KMS-11 (cell line): Measurements from ENCODE around the gene STX1B.

Experiments
- H2AFZ ChIP-seq: fragments of 200-600 bp; sonication (generic); 2 replicates; pipeline ENCODE4 v1.6.1; 2016; ENCODE audit warnings: antibody characterized with exemption, mixed run types, low read depth
- H3K27ac ChIP-seq: fragments of 200-600 bp; sonication (generic); 2 replicates; pipeline ENCODE4 v1.6.1; 2016; ENCODE audit warnings: mild to moderate bottlenecking, mixed run types
- H3K27me3 ChIP-seq: fragments of 200-600 bp; sonication (generic); 2 replicates; pipeline ENCODE4 v1.6.1; 2017; ENCODE audit warnings: mild to moderate bottlenecking, low read depth, mixed run types, moderate library complexity; ENCODE audit not compliant: insufficient read depth
- H3K36me3 ChIP-seq: fragments of 200-600 bp; sonication (generic); 2 replicates; pipeline ENCODE4 v1.6.1; 2017; ENCODE audit warnings: mild to moderate bottlenecking, mixed run types; ENCODE audit not compliant: insufficient read depth
- H3K4me1 ChIP-seq: fragments of 200-600 bp; sonication (generic); 2 replicates; pipeline ENCODE4 v1.6.1; 2016; ENCODE audit warnings: mild to moderate bottlenecking, low read depth, mixed run types; ENCODE audit not compliant: poor library complexity, severe bottlenecking
- H3K4me2 ChIP-seq: fragments of 200-600 bp; sonication (generic); 2 replicates; pipeline ENCODE4 v1.7.0; 2016; ENCODE audit warnings: mild to moderate bottlenecking, mixed run types
- H3K4me3 ChIP-seq: fragments of 200-600 bp; sonication (generic); IDR thresholded peaks from 2 replicates; pipeline ENCODE4 v1.6.1; 2017; ENCODE audit warnings: low read depth, low read length, mixed read lengths; ENCODE audit not compliant: insufficient read depth
- H3K79me2 ChIP-seq: fragments of 200-600 bp; sonication (generic); 2 replicates; pipeline ENCODE4 v1.6.1; 2016; ENCODE audit warnings: low read depth, mixed run types; ENCODE audit not compliant: insufficient read depth
- H3K9ac ChIP-seq: fragments of 200-600 bp; sonication (generic); 2 replicates; pipeline ENCODE4 v1.6.1; 2016; ENCODE audit warnings: mild to moderate bottlenecking, mixed run types
- H4K20me1 ChIP-seq: fragments of 200-600 bp; sonication (generic); 2 replicates; pipeline ENCODE4 v1.6.1; 2016; ENCODE audit warnings: mild to moderate bottlenecking, mixed run types; ENCODE audit not compliant: insufficient read depth
- TF ChIP-seq, protein P1 (sequence below): fragments of 200-600 bp; sonication (generic); conservative IDR thresholded peaks from 2 replicates; pipeline ENCODE4 v1.6.1; 2017; ENCODE audit warnings: low read depth, mild to moderate bottlenecking, antibody characterized with exemption, low read length, moderate library complexity, mixed read lengths

The STX1B gene

DNA sequence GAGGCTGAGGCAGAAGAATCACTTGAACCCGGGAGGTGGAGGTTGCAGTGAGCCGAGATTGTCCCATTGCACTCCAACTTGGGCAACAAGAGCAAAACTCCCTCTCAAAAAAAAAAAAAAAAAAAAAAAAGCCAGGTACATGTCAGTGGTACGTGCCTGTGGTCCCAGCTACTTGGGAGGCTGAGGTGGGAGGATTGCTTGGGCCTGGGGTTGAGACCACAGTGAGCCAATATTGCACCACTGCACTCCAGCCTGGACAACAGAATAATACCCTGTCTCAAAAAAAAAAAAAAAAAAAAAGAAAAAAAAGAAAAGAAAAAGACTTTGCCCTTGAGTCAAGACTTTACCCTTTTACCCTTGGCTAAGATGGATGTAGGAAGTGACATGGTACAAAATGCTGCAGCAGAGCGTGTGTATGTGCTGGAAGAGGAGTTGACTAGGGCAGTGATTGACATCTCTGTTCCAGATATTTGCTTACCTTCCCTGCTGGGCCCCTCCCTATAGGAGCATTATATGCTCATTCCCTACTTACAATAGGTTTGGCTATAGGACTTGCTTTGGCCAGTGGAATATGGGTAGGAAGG lies 33.6 kb upstream of the STX1B start:
- Histone ChIP-seq H3K27me3 (no peaks in the 10 kb centered on the region), H4K20me1 (no peaks in the 10 kb centered on the region), H2AFZ (no peak overlapping the region), H3K4me2 (no peak overlapping the region), H3K79me2 (no peaks in the 10 kb centered on the region), H3K27ac (no peak overlapping the region), H3K4me3 (no peak overlapping the region), H3K36me3 (no peaks in the 10 kb centered on the region), H3K9ac (no peak overlapping the region), H3K4me1 (no peaks in the 10 kb centered on the region)
- TF ChIP-seq, protein P1, sequence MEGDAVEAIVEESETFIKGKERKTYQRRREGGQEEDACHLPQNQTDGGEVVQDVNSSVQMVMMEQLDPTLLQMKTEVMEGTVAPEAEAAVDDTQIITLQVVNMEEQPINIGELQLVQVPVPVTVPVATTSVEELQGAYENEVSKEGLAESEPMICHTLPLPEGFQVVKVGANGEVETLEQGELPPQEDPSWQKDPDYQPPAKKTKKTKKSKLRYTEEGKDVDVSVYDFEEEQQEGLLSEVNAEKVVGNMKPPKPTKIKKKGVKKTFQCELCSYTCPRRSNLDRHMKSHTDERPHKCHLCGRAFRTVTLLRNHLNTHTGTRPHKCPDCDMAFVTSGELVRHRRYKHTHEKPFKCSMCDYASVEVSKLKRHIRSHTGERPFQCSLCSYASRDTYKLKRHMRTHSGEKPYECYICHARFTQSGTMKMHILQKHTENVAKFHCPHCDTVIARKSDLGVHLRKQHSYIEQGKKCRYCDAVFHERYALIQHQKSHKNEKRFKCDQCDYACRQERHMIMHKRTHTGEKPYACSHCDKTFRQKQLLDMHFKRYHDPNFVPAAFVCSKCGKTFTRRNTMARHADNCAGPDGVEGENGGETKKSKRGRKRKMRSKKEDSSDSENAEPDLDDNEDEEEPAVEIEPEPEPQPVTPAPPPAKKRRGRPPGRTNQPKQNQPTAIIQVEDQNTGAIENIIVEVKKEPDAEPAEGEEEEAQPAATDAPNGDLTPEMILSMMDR = no peak

DNA sequence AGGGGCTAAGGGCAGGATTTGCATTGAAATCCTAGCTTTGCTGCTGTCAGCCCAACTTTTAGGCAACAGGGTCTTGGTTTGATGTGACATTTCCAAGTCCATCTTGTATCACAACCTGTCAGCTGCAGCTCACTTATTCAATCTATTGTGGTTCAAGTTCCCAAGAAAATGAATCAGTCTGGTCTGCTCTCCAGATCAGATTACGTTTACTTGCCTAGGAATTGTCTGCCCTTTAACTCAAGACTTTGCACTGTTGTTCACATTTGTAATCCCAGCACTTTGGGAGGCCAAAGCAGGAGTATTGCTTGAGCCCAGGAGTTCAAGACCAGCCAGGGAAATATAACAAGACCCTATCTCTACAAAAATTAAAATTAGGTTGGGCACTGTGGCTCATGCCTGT lies 32.9 kb upstream of the STX1B start:
- TF ChIP-seq, protein P1 = no peak
- no peak overlapping the region for H3K27ac ChIP-seq
- H3K79me2 ChIP-seq = no peaks in the 10 kb centered on the region

DNA sequence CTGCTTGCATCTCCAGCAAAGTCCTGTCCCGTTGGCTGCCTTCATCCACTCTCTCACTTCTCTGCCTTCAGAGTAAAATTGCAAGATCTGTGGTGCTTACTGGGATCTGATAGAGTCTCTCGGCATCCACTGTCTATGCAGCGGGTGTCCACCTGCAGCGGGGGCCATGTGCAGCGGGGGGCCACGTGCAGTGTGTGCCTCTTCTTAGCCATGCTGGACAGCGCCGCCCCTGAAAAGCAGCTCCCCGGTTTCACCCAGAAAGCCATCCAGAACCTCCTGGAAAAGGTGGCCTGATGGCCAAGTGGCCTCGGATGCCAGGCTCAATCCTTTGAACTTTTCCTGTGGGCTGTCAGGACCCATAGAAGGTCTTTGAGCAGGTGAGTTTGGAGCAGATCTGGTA lies 32.4 kb upstream of the STX1B start:
- Histone ChIP-seq H3K79me2 (no peaks in the 10 kb centered on the region), H3K27me3 (no peaks in the 10 kb centered on the region), H3K9ac (no peak overlapping the region), H3K4me3 (no peak overlapping the region), H4K20me1 (no peaks in the 10 kb centered on the region), H2AFZ (no peak overlapping the region), H3K27ac (no peak overlapping the region), H3K4me1 (no peaks in the 10 kb centered on the region), H3K4me2 (no peak overlapping the region), H3K36me3 (no peaks in the 10 kb centered on the region)
- TF ChIP-seq, protein P1 = no peak

More for the DNA sequence above, 32.9 kb upstream of the STX1B start:
- Histone ChIP-seq H4K20me1 (no peaks in the 10 kb centered on the region), H3K27me3 (no peaks in the 10 kb centered on the region), H3K36me3 (no peaks in the 10 kb centered on the region), H3K4me2 (no peak overlapping the region), H3K4me1 (no peaks in the 10 kb centered on the region), H3K9ac (no peak overlapping the region), H2AFZ (no peak overlapping the region), H3K4me3 (no peak overlapping the region)

DNA sequence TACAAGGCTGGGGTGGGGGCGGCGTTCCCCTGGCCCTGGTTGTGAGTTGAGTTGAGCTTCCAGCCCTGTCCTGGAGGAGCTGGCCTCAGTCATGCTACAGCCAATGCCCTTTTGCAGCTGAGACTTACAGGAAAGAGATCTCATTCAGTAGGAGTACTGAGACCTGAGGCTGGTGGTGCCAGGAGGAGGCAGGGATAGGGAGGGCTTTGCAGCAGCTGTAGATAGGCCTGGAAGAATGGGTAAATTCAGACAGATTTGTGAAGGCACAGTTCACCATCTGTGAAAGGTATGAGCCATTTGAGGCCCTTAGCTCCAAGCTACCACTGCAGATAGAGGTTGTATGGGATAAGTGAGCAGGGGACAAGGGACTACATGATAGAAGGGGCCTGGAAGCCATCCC lies 28.6 kb upstream of the STX1B start:
- Histone ChIP-seq H3K4me2 (no peak overlapping the region), H2AFZ (no peak overlapping the region), H4K20me1 (no peaks in the 10 kb centered on the region), H3K27ac (no peak overlapping the region), H3K4me3 (no peak overlapping the region), H3K79me2 (no peaks in the 10 kb centered on the region; the same call in 1 of the 2 replicates), H3K27me3 (no peaks in the 10 kb centered on the region), H3K36me3 (no peaks in the 10 kb centered on the region), H3K4me1 (peaks cover 7% of the 10 kb centered on the region), H3K9ac (no peak overlapping the region)
- TF ChIP-seq, protein P1 = no peak
